ENCODE data around the gene SNX15.

- TF ChIP-seq CTCF (IDR thresholded peaks at IDR 0.05) = no peak
- TF ChIP-seq POLR2A (IDR thresholded peaks at IDR 0.05) = no peak
Measured at GRCh38 chr11:65032216-65032615, 5.0 kb downstream of the SNX15 start.
